Measurements from ENCODE around the gene TAF13. TPM values are rescaled to one million over a fixed set of nuclear protein-coding genes. Genes with fewer than 3 reads are reported as not detected.

TAF13 gene
- total RNA-seq, 3 donors from 2014 or later (not counting 1 experiment from before 2014, with no cell fraction given), result 44.4 to 54.5 (median 47.2) TPM

- Histone ChIP-seq H3K4me1 (ENCODE audit: control insufficient read depth, insufficient read depth, low read length) (peaks cover 20% of the 10 kb centered on the region), H3K27me3 (ENCODE audit: control insufficient read depth, insufficient read depth, low read length) (no peaks in the 10 kb centered on the region), H3K9me3 (ENCODE audit: control insufficient read depth, insufficient read depth, low read length) (no peaks in the 10 kb centered on the region), H3K36me3 (ENCODE audit: control insufficient read depth, insufficient read depth, low read length) (peaks cover 26% of the 10 kb centered on the region), H3K27ac (ENCODE audit: low read length) (peak overlapping the region; percentile 97), H3K4me3 (ENCODE audit: low read length) (peak overlapping the region; percentile 91)
- intact Hi-C loops (cut with micrococcal nuclease), result loop anchor here (5.0 kb wide), 2 partner anchors 50 to 345 kb away; partner anchors contain the start of genes STXBP3 and WDR47
- peak overlapping the region; percentile 93 for H3K4me3 Mint-ChIP-seq
- ATAC-seq (no peak), DNase-seq (peak in 1 of 2 donors; percentile 31)
- H3K9me3 Mint-ChIP-seq, result no peaks in the 10 kb centered on the region
- WGBS (ENCODE audit: insufficient coverage), result 0% methylated on average over 1 of the region's 1 CpG
- peak overlapping the region; percentile 94 to 96 for H3K27ac Mint-ChIP-seq
- peaks cover 28% of the 10 kb centered on the region in 2 donors for H3K4me1 Mint-ChIP-seq
- TF ChIP-seq CTCF (IDR thresholded peaks at IDR 0.05), result no peak
- no peaks in the 10 kb centered on the region for H3K27me3 Mint-ChIP-seq (ENCODE audit: low read depth in 2 of 2)
- no peaks in the 10 kb centered on the region for H3K36me3 Mint-ChIP-seq
Measured at GRCh38 chr1:109091839-109092193, 16.0 kb upstream of the TAF13 start.

DNA sequence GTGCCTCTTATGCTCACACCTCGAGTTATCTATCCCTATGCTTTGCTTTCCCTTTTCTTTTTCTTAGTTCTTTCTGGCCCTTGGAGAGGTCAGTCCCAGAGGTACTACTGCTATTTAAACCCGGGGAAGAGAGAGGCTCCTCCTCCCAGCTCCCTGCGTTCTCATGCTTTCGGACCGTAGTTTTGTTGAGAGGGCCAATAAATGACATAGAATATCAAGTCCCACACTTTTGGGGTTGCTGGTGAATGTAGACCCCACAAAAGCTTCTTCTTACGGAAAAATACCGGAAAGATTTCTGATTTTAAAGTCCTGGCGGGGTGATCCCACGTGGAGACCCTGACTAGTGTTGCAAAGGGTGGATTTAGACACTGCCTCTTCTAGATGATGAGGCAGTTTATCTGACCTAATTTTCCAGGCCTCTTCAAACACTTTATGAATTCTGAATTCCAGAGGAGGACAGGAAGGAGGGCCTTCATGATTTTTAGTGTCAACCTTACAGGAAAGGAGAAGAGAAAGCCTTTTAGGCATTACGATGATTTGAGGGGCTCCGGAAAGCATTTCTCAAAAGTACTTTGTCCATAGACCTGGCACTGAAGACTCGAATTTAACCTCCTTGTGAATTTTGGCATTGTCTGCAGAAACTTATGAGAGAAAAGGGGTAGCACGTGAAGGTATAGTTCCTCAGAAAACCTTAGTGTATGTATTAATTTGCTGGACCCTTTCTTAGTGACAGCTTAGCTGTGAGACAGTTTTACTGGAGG is 15.5 kb upstream of the TAF13 start:
- peak; percentile 17 to 33 (median 18) for ATAC-seq
- H3K9me3 Mint-ChIP-seq, result no peaks in the 10 kb centered on the region
- H3K4me3 Mint-ChIP-seq, result peak overlapping the region; percentile 93

DNA sequence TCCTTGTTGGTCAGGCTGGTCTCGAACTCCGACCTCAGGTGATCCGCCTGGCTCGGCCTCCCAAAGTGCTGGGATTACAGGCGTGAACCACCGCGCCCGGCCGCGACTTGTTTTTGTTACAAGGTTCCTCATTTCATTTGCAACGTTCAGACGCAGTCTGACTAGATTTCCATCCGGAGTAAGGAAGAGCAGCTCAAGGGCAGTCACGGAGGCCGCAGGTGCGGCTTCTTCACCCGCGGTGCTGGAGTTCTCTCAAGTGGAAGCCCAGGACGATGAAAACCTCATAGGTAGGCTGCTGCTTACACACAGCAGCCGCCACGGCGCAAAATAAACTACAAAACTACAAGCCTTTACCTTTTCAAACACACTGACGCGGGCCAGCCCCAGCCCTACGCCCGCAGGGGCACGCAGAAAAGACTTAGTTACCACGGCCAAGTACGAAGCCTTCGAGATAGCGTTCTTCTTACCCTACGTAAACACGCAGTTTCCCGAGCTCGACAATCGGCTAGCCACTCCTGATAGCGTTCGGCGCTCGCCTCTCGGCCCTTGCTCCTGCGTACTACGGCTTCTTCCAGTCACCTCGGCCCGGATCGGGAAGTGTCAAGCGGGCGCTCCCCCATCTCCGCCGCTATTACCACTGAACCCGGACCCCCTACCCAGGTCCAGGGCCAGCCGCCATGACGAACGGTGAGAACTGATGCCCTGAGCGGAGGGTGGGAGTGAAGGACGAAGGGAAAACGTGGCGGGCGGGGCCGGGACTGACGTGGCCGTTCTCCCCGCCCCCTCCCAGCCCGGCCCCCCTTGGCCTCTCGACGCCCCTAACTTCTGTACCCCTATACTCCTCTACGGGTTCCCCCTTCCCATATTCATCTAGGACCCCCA is 14.6 kb upstream of the TAF13 start, which contains the start of gene TMEM167B:
TSS of gene TMEM167B (plus strand) at position 569 of the 882 bp plus-strand sequence. CDS start at position 678, 109 bp downstream.
- no peaks in the 10 kb centered on the region for H3K36me3 Mint-ChIP-seq
- peak within 1 kb of the TSS; percentile 94 to 96 for H3K27ac Mint-ChIP-seq
- no peaks in the 10 kb centered on the region for H3K27me3 Mint-ChIP-seq (ENCODE audit: low read depth in 2 of 2)
- Histone ChIP-seq H3K36me3 (ENCODE audit: control insufficient read depth, insufficient read depth, low read length) (peaks cover 17% of the 10 kb centered on the region), H3K27ac (ENCODE audit: low read length) (peak within 1 kb of the TSS; percentile 97), H3K9me3 (ENCODE audit: control insufficient read depth, insufficient read depth, low read length) (no peaks in the 10 kb centered on the region), H3K4me1 (ENCODE audit: control insufficient read depth, insufficient read depth, low read length) (peaks cover 20% of the 10 kb centered on the region), H3K4me3 (ENCODE audit: low read length) (peak within 1 kb of the TSS; percentile 91), H3K27me3 (ENCODE audit: control insufficient read depth, insufficient read depth, low read length) (no peaks in the 10 kb centered on the region)
- TF ChIP-seq CTCF (IDR thresholded peaks at IDR 0.05), result no peak
- intact Hi-C loops (cut with micrococcal nuclease), result loop anchor here (1.0 to 5.0 kb wide), 4 partner anchors 10 to 343 kb away; partner anchors contain the start of genes STXBP3, TAF13 and WDR47
- peaks cover 28% of the 10 kb centered on the region in 2 donors for H3K4me1 Mint-ChIP-seq
- DNase-seq (peak; percentile 81 to 93), ATAC-seq (peak; percentile 93 to 98 (median 94))
- H3K4me3 Mint-ChIP-seq, result peak within 1 kb of the TSS; percentile 93
- H3K9me3 Mint-ChIP-seq, result no peaks in the 10 kb centered on the region
- WGBS (ENCODE audit: insufficient coverage), result 3% methylated on average over 67 of the region's 67 CpGs

More for the DNA sequence above, 15.5 kb upstream of the TAF13 start:
- Histone ChIP-seq H3K4me3 (ENCODE audit: low read length) (peak overlapping the region; percentile 91), H3K27ac (ENCODE audit: low read length) (peak overlapping the region; percentile 97), H3K27me3 (ENCODE audit: control insufficient read depth, insufficient read depth, low read length) (no peaks in the 10 kb centered on the region), H3K36me3 (ENCODE audit: control insufficient read depth, insufficient read depth, low read length) (peaks cover 23% of the 10 kb centered on the region), H3K4me1 (ENCODE audit: control insufficient read depth, insufficient read depth, low read length) (peaks cover 20% of the 10 kb centered on the region), H3K9me3 (ENCODE audit: control insufficient read depth, insufficient read depth, low read length) (no peaks in the 10 kb centered on the region)
- Mint-ChIP-seq H3K36me3 (no peaks in the 10 kb centered on the region), H3K27me3 (ENCODE audit: low read depth in 2 of 2) (no peaks in the 10 kb centered on the region), H3K27ac (peak overlapping the region; percentile 94 to 96), H3K4me1 (peaks cover 28% of the 10 kb centered on the region in 2 donors)
- DNase-seq, result no peak
- 2% methylated on average over 12 of the region's 13 CpGs for WGBS (ENCODE audit: insufficient coverage)
- no peak for TF ChIP-seq CTCF (IDR thresholded peaks at IDR 0.05)
- intact Hi-C loops (cut with micrococcal nuclease), result loop anchor here (5.0 kb wide), 2 partner anchors 49 to 344 kb away; partner anchors contain the start of genes STXBP3 and WDR47
